Right lobe of liver (tissue), 4 donors: ENCODE results near the gene GULP1.
"Not testable (repeated sequence)": the region's sequence is repeated elsewhere in the genome, so short reads cannot be mapped to it uniquely, and the experiment has no call there.

Experiments
- CTCF ChIP-seq, 4 donors: fragments of 200-600 bp in 3 of 4; fragments of 450-650 bp in 1 of 4; IDR thresholded peaks; one replicate each; pipeline versions ENCODE4 v1.5.1 to v1.8.0; 2016 to 2022; ENCODE audit warnings: antibody characterized with exemption in 4 of 4, mild to moderate bottlenecking in 2 of 4
- POLR2A ChIP-seq: fragments of 450-650 bp; IDR thresholded peaks from one replicate; pipeline ENCODE4 v1.6.1; 2017; ENCODE audit warnings: antibody characterized with exemption, mild to moderate bottlenecking
- donor health status: DM: no; HTN: no; CAD: no.
- donor health status: DM: no; HTN: no; CAD: no.
- donor health status: DM: no; HTN: yes; CAD: no.

GRCh38 chr2:188284251-188284650, 7.4 kb upstream of the GULP1 start:
- not testable (repeated sequence) for TF ChIP-seq CTCF (IDR thresholded peaks at IDR 0.05); POLR2A
